GM11168 (cell line): ENCODE measurements around the gene TRPM2.
"Not testable (repeated sequence)": the region's sequence is repeated elsewhere in the genome, so short reads cannot be mapped to it uniquely, and the experiment has no call there.

Experiments used
- in situ Hi-C: fragments of 300-500 bp; cut with MboI; formaldehyde crosslinking; loops from one replicate; pipeline ENCODE4 v1.12.0; 2022; ENCODE audit warnings: low sequenced_read_pairs; ENCODE audit not compliant: unreplicated experiment

The TRPM2 gene

GRCh38 chr21:44405948-44406872 lies 52.8 kb downstream of the TRPM2 start:
- in situ Hi-C loops: no loop called here

DNA sequence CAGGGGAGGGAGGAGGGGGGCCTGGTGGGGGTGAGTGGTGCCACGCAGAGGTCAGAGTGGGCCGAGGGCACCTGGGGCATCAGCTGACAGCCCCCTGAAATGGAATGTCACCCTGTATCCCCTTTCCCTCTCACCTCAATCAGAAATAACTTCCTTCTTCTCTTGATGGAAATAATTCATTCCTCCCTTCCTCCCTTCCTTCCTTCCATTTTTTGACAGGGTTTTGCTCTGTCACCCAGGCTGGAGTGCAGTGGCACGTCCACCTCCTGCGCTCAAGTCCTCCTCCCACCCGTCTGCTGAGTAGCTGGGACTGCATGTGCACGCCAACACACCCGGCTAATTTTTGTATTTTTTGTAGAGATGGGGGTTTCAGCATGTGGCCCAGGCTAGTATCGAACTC lies 53.5 kb downstream of the TRPM2 start:
- in situ Hi-C loops: no loop called here

GRCh38 chr21:44407493-44407892 lies 54.1 kb downstream of the TRPM2 start:
- in situ Hi-C loops: no loop called here

DNA sequence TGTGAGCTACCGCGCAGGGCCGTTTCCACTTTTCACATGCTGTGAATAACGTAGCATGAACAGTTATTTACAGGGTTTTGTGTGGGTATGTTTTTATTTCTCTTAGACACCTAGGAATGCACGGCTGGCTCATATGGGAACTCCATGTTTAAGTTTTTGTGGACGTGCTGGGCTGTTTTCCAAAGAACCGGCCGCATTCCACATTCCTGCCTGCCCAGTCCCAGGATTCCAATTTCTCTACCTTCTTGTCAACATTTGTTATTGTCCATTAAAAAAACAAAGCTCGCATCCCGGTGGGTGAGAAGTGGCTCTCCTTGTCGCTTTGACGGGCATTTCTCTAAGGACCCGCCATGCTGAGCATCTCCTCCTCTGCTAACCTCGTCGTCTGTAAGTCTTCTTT lies 54.8 kb downstream of the TRPM2 start:
- in situ Hi-C loops: no loop called here

GRCh38 chr21:44413566-44414290 lies 60.3 kb downstream of the TRPM2 start:
- in situ Hi-C loops: no loop called here

- in situ Hi-C loops: no loop called here
Measured at GRCh38 chr21:44414291-44415072, 61.1 kb downstream of the TRPM2 start.

GRCh38 chr21:44415073-44416025 lies 61.9 kb downstream of the TRPM2 start:
- in situ Hi-C loops: no loop called here

DNA sequence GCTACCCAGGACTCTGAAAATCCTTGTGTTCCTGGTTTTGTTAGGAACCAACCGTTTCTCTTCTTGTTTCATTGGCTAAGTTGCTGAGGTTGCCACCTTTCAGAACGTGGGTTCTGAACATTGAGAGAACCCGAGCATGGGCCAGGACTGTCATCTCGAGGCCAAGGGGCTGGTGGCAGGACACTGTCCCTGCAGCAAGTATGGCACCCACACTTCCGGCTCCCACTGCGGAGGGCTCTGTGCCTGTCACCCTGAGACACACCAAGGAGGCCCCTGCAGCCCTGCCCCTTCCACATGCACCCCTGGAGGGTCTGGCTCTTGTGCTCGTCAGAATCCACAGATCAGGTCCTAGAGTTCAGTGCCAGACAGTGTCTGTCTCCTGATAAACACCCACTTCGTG lies 62.8 kb downstream of the TRPM2 start:
- in situ Hi-C loops: no loop called here

DNA sequence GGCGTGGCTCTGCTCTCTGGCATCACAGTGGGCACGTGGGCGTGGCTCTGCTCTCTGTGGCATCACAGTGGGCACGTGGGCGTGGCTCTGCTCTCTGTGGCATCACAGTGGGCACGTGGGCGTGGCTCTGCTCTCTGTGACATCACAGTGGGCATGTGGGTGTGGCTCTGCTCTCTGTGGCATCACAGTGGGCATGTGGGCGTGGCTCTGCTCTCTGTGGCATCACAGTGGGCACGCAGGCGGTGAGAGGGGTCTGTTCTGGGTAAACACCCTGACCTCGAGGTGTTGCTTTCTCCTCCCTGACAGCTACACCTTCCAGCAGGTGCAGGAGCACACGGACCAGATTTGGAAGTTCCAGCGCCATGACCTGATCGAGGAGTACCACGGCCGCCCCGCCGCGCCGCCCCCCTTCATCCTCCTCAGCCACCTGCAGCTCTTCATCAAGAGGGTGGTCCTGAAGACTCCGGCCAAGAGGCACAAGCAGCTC lies 64.2 kb downstream of the TRPM2 start:
- in situ Hi-C loops: not testable (repeated sequence)

GRCh38 chr21:44418108-44418875 lies 64.9 kb downstream of the TRPM2 start:
- in situ Hi-C loops: no loop called here

DNA sequence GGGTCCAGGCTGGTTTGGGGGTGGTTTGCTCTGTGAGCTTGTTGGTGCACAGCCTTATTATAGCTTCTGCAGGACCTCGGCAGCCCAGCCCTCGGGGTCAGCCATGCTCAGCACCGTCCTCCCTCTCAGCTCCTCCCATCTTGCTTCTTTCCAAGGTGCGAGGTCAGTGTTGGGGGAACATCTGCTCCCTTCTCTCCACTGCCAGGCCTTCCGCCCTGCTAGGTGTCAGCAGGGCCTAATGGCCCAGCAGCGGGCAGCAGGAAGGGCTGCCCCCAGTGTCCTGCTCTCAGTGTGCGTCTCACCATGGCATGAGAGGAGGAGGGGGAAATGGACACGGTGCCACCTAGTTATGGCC lies 65.4 kb downstream of the TRPM2 start:
- in situ Hi-C loops: no loop called here

- in situ Hi-C loops: no loop called here
Measured at GRCh38 chr21:44419679-44420078, 66.3 kb downstream of the TRPM2 start.

- in situ Hi-C loops: no loop called here
Measured at GRCh38 chr21:44420416-44421205, 67.2 kb downstream of the TRPM2 start.

- in situ Hi-C loops: no loop called here
Measured at GRCh38 chr21:44421901-44422840, 68.8 kb downstream of the TRPM2 start.

DNA sequence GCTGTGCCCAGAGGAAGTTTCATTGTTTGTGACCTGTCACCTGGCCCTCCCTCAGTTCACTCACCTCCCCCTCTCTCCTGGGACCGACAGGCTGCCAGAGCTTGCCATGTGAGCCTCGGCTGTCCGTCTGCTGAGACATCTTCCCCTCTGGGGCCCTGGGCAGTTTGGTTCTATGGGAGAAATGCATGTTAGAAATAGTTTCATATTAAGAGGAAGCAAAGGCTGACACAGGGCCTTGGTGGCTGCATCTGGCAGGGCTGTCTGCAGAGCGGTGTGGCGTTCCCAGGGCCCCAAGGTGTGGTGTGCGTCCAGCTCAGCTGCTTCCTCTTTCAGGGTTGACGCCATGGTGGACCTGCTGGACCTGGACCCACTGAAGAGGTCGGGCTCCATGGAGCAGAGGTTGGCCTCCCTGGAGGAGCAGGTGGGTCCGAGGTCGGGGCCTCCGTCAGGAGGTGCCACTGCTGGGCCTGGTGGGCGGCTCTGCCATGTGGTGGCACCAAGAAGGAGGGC lies 69.9 kb downstream of the TRPM2 start:
- in situ Hi-C loops: no loop called here

GRCh38 chr21:44423941-44424607 lies 70.7 kb downstream of the TRPM2 start:
- in situ Hi-C loops: no loop called here
